GM19468 (cell line): ENCODE data around the gene OR4D6.

Experiments used
- ATAC-seq: cut with Tn5 transposase; IDR thresholded peaks from one replicate; pipeline ENCODE4 v1.9.1; 2021; ENCODE audit warnings: mild to moderate bottlenecking, moderate library complexity, moderate number of reproducible peaks; ENCODE audit not compliant: unreplicated experiment; ENCODE audit errors: extremely low read depth

The OR4D6 gene

GRCh38 chr11:59503276-59503675 lies 46.5 kb downstream of the OR4D6 start, which contains the start of gene OR4D11:
OR4D11 (plus strand) TSS chr11:59503576; CDS start chr11:59503576, 0 bp downstream.
- ATAC-seq: no peak
